HepG2 (cell line): ENCODE measurements around the gene C10orf67. TPM values are rescaled to one million over a fixed set of nuclear protein-coding genes. Genes with fewer than 3 reads are reported as not detected.

Experiments used
- DMAP1 ChIP-seq: IDR thresholded peaks from 2 replicates; pipeline ENCODE4 v1.6.1; 2016
- EED ChIP-seq: sonication (generic); formaldehyde crosslinking; IDR thresholded peaks from 2 replicates; pipeline ENCODE4 v1.5.0; 2020; ENCODE audit warnings: mild to moderate bottlenecking, missing genetic modification reagents
- KDM1A ChIP-seq: IDR thresholded peaks from 2 replicates; pipeline ENCODE4 v1.6.1; 2016; ENCODE audit warnings: missing compliant biosample characterization
- PLSCR1 ChIP-seq: sonication (generic); formaldehyde crosslinking; IDR thresholded peaks from 2 replicates; pipeline ENCODE4 v1.5.0; 2020; ENCODE audit warnings: missing genetic modification reagents, mild to moderate bottlenecking, borderline replicate concordance
- RBM22 ChIP-seq: fragments of 200-400 bp; formaldehyde crosslinking; optimal IDR thresholded peaks from 2 replicates; pipeline ENCODE3; 2017; ENCODE audit warnings: mild to moderate bottlenecking, low read length, moderate library complexity
- ZBTB33 ChIP-seq: sonication (generic); formaldehyde crosslinking; IDR thresholded peaks from 2 replicates; pipeline ENCODE4 v1.4.0; 2020; ENCODE audit warnings: missing genetic modification reagents
- ZC3H4 ChIP-seq: sonication (generic); formaldehyde crosslinking; IDR thresholded peaks from 2 replicates; pipeline ENCODE4 v1.4.0; 2020; ENCODE audit warnings: missing genetic modification reagents, borderline replicate concordance
- ZKSCAN5 ChIP-seq: sonication (generic); formaldehyde crosslinking; IDR thresholded peaks from 2 replicates; pipeline ENCODE4 v1.5.1; 2020; ENCODE audit warnings: mild to moderate bottlenecking, missing genetic modification reagents
- ZNF275 ChIP-seq: sonication (generic); formaldehyde crosslinking; IDR thresholded peaks from 2 replicates; pipeline ENCODE4 v1.8.0; 2022; ENCODE audit warnings: missing genetic modification reagents, mild to moderate bottlenecking, inconsistent platforms, borderline replicate concordance
- ZNF607 ChIP-seq: sonication (generic); formaldehyde crosslinking; IDR thresholded peaks from 2 replicates; pipeline ENCODE4 v1.5.1; 2020; ENCODE audit warnings: missing genetic modification reagents, mild to moderate bottlenecking, borderline replicate concordance
- ZSCAN25 ChIP-seq: sonication (generic); formaldehyde crosslinking; IDR thresholded peaks from 2 replicates; pipeline ENCODE4 v1.8.0; 2022; ENCODE audit warnings: mild to moderate bottlenecking, missing genetic modification reagents
- polyA plus RNA-seq, 8 experiments: library from polyadenylated mRNA; depleted of rRNA in 3 of 8; stranded (reverse) in 7 of 8; unstranded in 1 of 8; fragments of >200 nt; fragmentation: Illumina TruSeq in 4 of 8; extraction: Trizol in 4 of 8; gene quantifications; 2 replicates each; pipeline versions ENCODE4 v1.2.1 to v1.2.3, GENCODE V29; 2011 to 2016; ENCODE audit warnings: low read depth in 4 of 8, missing spikeins in 1 of 8, mixed read lengths in 1 of 8; ENCODE audit not compliant: insufficient read depth in 1 of 8
- total RNA-seq, 5 experiments: library from RNA; depleted of rRNA; stranded (reverse); fragments of >200 nt; fragmentation: Illumina TruSeq; extraction: Trizol; gene quantifications; 2 replicates each; pipeline ENCODE4 v1.2.3, GENCODE V29; 2016; ENCODE audit warnings: low read depth in 1 of 5
- TF ChIP-seq, protein P1 (sequence below): sonication (generic); formaldehyde crosslinking; IDR thresholded peaks from 2 replicates; pipeline ENCODE4 v1.4.0; 2020; ENCODE audit warnings: mild to moderate bottlenecking, missing genetic modification reagents
- TF ChIP-seq, protein P2 (sequence below): sonication (generic); formaldehyde crosslinking; IDR thresholded peaks from 2 replicates; pipeline ENCODE4 v1.8.0; 2022; ENCODE audit warnings: mild to moderate bottlenecking, missing genetic modification reagents

C10orf67 gene
- total and polyA plus RNA-seq, 2 of the 13 experiments (the other 11 are each of a cell fraction or from before 2014, with no cell fraction given), result not detected

GRCh38 chr10:23171232-23171876 lies 173.2 kb downstream of the C10orf67 start (continued):
- TF ChIP-seq, protein P1, sequence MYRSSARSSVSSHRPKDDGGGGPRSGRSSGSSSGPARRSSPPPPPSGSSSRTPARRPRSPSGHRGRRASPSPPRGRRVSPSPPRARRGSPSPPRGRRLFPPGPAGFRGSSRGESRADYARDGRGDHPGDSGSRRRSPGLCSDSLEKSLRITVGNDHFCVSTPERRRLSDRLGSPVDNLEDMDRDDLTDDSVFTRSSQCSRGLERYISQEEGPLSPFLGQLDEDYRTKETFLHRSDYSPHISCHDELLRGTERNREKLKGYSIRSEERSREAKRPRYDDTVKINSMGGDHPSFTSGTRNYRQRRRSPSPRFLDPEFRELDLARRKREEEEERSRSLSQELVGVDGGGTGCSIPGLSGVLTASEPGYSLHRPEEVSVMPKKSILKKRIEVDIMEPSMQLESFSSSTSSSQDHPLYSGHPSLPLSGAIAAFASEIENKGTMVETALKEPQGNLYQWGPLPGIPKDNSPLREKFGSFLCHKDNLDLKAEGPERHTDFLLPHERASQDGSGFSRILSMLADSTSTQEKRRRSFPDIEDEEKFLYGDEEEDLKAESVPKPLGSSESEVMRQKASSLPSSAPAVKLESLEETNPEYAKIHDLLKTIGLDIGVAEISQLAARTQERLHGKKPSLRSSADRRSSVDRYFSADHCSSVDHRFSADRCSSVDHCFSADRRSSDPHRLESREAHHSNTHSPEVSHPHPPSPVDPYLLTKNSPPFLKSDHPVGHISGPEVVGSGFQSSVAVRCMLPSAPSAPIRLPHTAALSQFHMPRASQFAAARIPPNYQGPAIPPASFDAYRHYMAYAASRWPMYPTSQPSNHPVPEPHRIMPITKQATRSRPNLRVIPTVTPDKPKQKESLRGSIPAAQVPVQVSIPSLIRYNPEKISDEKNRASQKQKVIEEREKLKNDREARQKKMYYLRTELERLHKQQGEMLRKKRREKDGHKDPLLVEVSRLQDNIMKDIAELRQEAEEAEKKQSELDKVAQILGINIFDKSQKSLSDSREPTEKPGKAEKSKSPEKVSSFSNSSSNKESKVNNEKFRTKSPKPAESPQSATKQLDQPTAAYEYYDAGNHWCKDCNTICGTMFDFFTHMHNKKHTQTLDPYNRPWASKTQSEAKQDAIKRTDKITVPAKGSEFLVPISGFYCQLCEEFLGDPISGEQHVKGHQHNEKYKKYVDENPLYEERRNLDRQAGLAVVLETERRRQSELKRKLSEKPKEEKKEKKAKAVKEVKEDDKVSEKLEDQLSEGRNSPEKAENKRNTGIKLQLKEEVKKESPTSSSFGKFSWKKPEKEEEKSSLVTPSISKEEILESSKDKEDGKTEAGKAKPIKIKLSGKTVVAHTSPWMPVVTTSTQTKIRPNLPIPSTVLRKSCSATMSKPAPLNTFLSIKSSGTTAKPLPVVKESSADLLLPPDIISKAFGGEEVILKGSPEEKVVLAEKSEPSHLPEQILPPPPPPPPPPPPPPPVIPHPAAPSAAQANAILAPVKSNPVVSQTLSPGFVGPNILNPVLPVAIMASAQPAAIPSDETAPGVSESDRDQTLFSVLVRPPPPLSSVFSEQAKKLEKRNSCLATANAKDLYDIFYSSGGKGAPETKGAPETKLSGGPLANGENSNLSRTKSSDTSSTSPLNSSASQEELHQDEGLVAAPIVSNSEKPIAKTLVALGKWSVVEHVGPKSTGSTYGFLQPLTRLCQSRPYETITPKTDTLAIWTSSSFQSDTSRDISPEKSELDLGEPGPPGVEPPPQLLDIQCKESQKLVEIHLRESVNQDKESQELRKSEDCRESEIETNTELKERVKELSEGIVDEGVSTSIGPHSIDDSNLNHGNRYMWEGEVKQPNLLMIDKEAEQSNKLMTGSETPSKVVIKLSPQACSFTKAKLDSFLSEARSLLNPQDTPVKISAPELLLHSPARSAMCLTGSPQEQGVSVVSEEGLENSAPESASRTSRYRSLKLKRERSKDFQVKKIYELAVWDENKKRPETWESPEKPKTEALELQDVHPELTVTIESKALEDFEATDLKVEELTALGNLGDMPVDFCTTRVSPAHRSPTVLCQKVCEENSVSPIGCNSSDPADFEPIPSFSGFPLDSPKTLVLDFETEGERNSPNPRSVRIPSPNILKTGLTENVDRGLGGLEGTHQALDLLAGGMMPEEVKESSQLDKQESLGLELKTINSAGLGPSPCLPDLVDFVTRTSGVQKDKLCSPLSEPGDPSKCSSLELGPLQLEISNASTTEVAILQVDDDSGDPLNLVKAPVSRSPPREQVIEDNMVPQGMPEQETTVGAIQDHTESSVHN (CRISPR knock-in tag), result no peak
- TF ChIP-seq EED (CRISPR knock-in tag) (no peak), RBM22 (no peak), ZNF607 (no peak), ZBTB33 (CRISPR knock-in tag) (no peak), ZSCAN25 (CRISPR knock-in tag) (no peak), ZNF275 (CRISPR knock-in tag) (no peak), DMAP1 (CRISPR knock-in tag) (no peak), KDM1A (no peak), ZKSCAN5 (no peak), PLSCR1 (CRISPR knock-in tag) (no peak), ZC3H4 (CRISPR knock-in tag) (no peak)
- TF ChIP-seq, protein P2, sequence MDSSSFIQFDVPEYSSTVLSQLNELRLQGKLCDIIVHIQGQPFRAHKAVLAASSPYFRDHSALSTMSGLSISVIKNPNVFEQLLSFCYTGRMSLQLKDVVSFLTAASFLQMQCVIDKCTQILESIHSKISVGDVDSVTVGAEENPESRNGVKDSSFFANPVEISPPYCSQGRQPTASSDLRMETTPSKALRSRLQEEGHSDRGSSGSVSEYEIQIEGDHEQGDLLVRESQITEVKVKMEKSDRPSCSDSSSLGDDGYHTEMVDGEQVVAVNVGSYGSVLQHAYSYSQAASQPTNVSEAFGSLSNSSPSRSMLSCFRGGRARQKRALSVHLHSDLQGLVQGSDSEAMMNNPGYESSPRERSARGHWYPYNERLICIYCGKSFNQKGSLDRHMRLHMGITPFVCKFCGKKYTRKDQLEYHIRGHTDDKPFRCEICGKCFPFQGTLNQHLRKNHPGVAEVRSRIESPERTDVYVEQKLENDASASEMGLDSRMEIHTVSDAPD, result no peak
